Measurements from ENCODE around the gene FUT6. TPM values are rescaled to one million over a fixed set of nuclear protein-coding genes. Genes with fewer than 3 reads are reported as not detected.
"Not testable (repeated sequence)": the region's sequence is repeated elsewhere in the genome, so short reads cannot be mapped to it uniquely, and the experiment has no call there.

The FUT6 gene
- total and polyA plus RNA-seq, 5 donors: not detected

DNA sequence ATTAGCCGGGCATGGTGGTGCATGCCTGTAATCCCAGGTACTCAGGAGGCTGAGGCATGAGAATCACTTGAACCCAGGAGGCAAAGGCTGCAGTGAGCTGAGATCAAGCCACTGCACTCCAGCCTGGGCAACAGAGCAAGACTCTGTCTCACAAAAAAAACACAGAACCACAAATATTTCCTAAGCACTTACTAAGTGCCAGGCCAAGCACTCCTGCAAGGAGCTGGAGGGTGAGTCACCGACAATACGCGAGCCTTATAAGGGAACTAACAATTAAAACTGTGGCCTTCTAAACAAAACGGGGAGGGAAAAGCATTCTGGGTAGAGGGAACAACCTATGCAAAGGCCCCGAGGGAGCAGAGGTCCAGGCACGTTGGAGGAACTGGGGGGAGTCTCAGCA is 35.0 kb upstream of the FUT6 start:
- 87% methylated on average over 7 of the region's 7 CpGs for WGBS
- peak in 1 of 3 donors; percentile 19 for DNase-seq
- intact Hi-C loops (cut with DNase I): not testable (repeated sequence)

DNA sequence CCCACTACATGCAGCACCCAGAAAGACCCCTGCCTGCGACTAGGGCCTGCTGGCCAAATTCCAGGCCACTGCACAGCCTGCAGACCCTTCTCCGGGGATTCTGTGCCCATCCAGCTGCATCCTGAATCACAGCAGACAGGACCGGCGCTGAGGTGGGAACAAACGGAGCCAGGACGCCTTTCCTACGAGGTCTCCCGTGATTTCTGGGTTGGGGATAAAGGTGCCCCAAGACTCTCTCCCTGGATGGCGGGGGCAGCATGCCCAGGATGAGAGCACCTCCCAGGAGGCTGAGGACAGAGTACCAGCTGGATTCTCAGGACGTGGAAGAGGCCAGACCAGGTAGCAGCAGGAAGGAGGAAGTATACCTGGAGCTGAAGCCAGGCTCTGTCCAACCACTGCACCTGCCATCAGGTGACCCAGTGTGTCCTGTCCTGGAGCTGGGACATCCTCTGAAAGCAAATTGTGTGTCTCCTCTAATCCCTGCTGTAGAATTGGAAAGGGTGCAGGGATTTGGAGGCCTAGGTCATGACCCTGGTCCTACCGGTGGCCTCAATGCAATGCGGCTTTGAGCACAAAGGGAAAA is 34.2 kb upstream of the FUT6 start:
- intact Hi-C loops (cut with DNase I): no loop called here
- DNase-seq: peak in 1 of 3 donors; percentile 24

More for the DNA sequence above, 35.0 kb upstream of the FUT6 start:
- not testable (repeated sequence) for H3K4me1 ChIP-seq (ENCODE audit: control insufficient read depth, insufficient read depth, low read length); H3K27me3 ChIP-seq (ENCODE audit: control insufficient read depth, insufficient read depth); H3K9me3 ChIP-seq (ENCODE audit: control insufficient read depth, low read length); H3K4me3 ChIP-seq (ENCODE audit: low read length); H3K27ac ChIP-seq (ENCODE audit: low read length); ATAC-seq

DNA sequence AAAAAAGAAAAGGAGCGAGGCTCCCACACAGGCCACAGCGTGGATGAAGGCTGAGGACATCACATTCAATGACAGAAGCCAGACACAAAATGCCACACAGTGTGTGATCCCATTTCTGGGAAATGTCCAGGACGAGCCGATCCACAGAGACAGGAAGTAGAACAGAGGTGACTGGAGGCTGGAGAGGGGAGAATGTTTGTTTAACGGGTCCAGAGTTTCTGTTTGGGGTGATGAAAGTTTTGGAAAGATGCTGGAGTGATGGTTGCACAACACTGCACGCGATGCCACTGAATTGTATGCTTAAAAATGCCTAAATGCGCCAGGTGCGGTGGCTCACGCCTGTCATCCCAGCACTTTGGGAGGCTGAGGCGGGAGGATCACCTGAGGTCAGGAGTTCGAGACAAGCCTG is 31.5 kb upstream of the FUT6 start:
- H3K9me3 ChIP-seq (ENCODE audit: control insufficient read depth, low read length): no peaks in the 10 kb centered on the region
- DNase-seq (peak in 1 of 3 donors; percentile 1), ATAC-seq (no peak)
- H3K4me3 ChIP-seq (ENCODE audit: low read length): no peak overlapping the region
- H3K4me1 ChIP-seq (ENCODE audit: control insufficient read depth, insufficient read depth, low read length): no peaks in the 10 kb centered on the region
- H3K27me3 ChIP-seq (ENCODE audit: control insufficient read depth, insufficient read depth): no peaks in the 10 kb centered on the region
- 71% methylated on average over 12 of the region's 12 CpGs for WGBS
- intact Hi-C loops (cut with DNase I): no loop called here
- H3K27ac ChIP-seq (ENCODE audit: low read length): no peak overlapping the region

More for the DNA sequence above, 34.2 kb upstream of the FUT6 start:
- WGBS: 88% methylated on average over 12 of the region's 12 CpGs
- Histone ChIP-seq H3K9me3 (ENCODE audit: control insufficient read depth, low read length) (no peaks in the 10 kb centered on the region), H3K4me3 (ENCODE audit: low read length) (no peak overlapping the region), H3K27me3 (ENCODE audit: control insufficient read depth, insufficient read depth) (no peaks in the 10 kb centered on the region), H3K4me1 (ENCODE audit: control insufficient read depth, insufficient read depth, low read length) (no peaks in the 10 kb centered on the region), H3K27ac (ENCODE audit: low read length) (no peak overlapping the region)
- ATAC-seq: peak in 1 of 2 donors; percentile 10

DNA sequence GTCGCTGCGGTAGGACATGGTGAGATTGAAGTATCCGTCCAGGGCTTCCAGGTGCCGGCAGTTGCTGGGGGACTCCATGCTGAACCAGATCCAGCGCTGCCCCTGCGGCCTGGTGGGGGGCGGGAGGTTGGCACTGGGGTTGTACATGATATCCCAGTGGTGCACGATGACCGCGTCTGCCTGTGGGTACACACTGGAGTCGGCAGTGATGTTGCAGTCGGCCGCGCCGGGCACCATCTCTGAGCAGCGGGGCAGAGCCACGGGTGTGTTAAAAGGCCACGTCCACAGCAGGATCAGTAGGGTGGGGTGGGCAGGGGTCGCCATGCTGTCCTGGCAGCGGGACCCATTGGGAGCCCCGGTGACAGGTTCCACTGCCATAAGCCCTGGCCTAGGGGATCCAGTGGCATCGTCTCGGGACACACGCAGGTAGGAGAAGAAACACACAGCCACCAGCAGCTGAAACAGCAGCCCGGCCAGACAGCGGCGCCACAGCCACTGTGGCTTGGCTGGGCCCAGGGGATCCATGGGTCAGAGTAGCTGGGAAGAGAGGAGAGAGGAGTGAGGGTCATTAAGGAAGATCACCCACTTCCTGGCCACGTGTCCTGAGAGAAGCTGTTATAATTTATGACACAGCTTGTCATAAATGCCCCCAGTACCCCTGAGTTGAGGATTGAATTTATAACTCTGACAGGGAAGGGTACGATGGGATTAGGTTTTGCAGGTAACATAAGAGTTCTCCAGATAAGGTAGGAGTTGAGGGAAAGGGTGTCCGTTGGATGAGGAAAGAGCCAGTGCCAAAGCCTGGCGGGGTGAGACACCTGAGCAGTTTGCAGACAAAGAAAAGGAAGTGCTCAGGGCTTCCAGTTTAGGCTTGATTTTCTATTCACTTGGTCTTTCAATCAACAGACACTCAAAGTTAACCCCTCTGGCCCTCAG is 28.0 kb upstream of the FUT6 start:
- Histone ChIP-seq H3K9me3 (ENCODE audit: control insufficient read depth, low read length) (no peaks in the 10 kb centered on the region), H3K27ac (ENCODE audit: low read length) (no peak overlapping the region), H3K27me3 (ENCODE audit: control insufficient read depth, insufficient read depth) (no peaks in the 10 kb centered on the region), H3K4me3 (ENCODE audit: low read length) (no peak overlapping the region), H3K4me1 (ENCODE audit: control insufficient read depth, insufficient read depth, low read length) (no peaks in the 10 kb centered on the region)
- DNase-seq (no peak), ATAC-seq (peak in 1 of 2 donors; percentile 34)
- WGBS: 83% methylated on average over 31 of the region's 31 CpGs
- intact Hi-C loops (cut with DNase I): no loop called here

DNA sequence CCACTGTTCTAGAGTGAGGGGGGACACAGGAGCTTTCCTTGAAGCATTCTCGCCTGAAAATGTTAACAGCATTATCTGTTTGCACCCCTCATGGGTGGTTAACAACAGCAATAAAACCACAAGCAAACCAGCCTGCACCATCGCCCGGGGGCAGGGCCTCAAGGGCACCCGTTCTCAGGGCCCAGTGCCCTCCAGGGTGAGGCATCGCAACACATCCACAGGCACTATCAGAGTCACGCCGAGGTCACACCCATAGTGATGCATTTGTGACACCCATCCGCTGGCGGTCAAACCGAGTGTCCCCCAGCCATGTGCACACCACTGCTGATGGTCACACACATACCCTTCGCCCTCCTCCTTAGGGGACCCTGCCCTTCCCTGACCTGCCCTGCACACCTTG is 26.3 kb upstream of the FUT6 start:
- Histone ChIP-seq H3K4me1 (ENCODE audit: control insufficient read depth, insufficient read depth, low read length) (no peaks in the 10 kb centered on the region), H3K4me3 (ENCODE audit: low read length) (no peak overlapping the region), H3K27me3 (ENCODE audit: control insufficient read depth, insufficient read depth) (no peaks in the 10 kb centered on the region), H3K9me3 (ENCODE audit: control insufficient read depth, low read length) (no peaks in the 10 kb centered on the region), H3K27ac (ENCODE audit: low read length) (no peak overlapping the region)
- WGBS: 76% methylated on average over 11 of the region's 11 CpGs
- DNase-seq (no peak), ATAC-seq (no peak)
- intact Hi-C loops (cut with DNase I): no loop called here

DNA sequence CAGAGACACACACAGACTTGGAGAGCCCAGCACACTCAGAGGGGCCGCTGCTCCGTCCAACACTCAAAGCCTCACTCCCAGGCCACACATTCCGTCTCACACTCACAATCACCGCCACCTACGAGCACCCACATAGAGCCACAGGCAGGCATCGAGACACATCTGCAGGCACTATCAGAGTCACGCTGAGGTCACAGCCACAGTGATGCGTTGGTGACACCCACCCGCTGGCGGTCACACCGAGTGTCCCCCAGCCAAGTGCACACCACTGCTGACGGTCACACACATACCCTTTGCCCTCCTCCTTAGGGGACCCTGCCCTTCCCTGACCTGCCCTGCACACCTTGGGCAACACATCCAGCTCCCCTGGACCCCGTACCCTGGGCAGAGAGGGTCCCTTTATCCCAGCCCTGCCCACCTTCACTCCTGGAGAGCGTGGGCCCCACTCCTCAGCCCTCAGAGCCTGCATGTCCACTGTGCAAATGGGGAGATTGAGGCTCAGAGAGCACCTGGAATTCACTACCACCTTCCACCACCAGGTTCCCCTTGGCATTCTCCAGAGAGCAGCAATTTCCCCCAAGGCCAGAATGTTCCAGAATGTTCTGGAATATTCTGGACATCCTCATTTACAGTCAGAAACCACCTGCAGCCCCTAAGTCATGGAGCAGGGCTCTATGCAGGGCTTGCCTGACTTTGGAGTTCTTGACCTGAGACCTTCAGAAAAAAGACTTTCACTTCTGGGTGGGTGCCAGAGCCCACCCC is 25.4 kb upstream of the FUT6 start:
- 72% methylated on average over 14 of the region's 14 CpGs for WGBS
- ATAC-seq (no peak), DNase-seq (no peak)
- no peak overlapping the region for H3K4me3 ChIP-seq (ENCODE audit: low read length)
- H3K9me3 ChIP-seq (ENCODE audit: control insufficient read depth, low read length): no peaks in the 10 kb centered on the region
- no peaks in the 10 kb centered on the region for H3K27me3 ChIP-seq (ENCODE audit: control insufficient read depth, insufficient read depth)
- intact Hi-C loops (cut with DNase I): no loop called here
- no peak overlapping the region for H3K27ac ChIP-seq (ENCODE audit: low read length)
- H3K4me1 ChIP-seq (ENCODE audit: control insufficient read depth, insufficient read depth, low read length): no peaks in the 10 kb centered on the region

DNA sequence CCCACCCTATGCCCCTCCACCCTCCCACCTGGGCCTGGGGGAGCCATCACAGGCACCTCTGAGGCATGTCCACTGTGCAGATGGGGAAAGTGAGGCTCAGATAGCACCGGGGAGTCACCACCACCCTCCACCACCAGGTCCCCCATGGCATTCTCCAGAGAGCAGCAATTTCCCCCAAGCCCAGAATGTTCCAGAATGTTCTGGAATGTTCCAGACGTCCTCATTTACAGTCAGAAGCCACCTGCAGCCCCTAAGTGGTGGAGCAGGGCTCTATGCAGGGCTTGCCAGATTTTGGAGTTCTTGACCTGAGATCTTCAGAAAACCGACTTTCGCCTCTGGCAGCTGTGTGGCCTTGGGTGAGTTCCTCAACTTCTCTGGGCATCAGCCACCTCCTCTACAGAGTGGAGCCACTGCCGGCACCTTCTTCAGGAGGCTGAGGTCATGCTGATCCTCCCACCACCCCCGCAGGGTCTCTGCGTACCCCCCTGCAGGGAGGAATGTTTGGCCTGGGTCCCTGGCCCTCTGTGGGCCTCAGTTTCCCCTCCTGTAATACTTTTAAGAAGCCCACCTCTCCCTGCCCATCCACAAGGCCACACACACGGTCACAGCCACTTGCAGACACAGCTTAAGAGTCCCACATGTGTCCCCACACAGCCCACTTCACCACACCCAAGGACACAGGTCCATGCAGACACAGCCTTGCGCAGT is 24.7 kb upstream of the FUT6 start:
- H3K27ac ChIP-seq (ENCODE audit: low read length): no peak overlapping the region
- WGBS: 78% methylated on average over 9 of the region's 9 CpGs
- intact Hi-C loops (cut with DNase I): no loop called here
- no peaks in the 10 kb centered on the region for H3K4me1 ChIP-seq (ENCODE audit: control insufficient read depth, insufficient read depth, low read length)
- no peak for ATAC-seq
- no peak overlapping the region for H3K4me3 ChIP-seq (ENCODE audit: low read length)
- H3K9me3 ChIP-seq (ENCODE audit: control insufficient read depth, low read length): no peaks in the 10 kb centered on the region
- no peak for DNase-seq
- no peaks in the 10 kb centered on the region for H3K27me3 ChIP-seq (ENCODE audit: control insufficient read depth, insufficient read depth)

DNA sequence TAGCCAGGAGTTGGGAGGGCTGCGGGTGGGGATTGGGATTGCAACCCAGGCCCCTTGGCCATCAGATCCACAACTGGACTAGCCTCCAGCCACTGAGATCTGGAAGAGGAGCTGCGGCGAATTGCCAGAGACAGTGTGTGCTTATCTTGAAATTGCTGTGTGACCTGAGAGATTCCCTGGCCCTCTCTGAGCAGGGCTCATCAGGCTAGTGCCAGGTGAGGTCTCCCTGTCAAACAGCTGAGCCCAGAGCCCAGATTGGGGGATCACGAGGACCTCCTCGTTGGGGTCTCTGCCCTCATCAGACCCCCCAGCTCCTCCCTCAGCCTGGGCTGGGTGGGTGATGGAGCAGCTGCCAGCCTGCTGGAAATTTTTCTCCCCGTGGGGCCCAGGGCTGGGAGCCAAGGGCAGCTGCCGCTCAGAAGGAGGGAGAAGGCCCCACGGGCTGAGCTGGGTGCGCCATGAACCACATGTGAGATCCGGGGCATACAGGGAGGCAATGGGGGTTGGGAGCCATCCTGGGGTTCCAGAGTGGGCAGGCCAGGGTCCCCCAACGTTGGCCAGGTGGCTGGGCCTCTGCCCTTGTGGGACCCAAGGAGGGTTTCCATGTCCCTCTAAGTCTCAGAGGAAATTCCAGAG is 23.6 kb upstream of the FUT6 start:
- H3K4me1 ChIP-seq (ENCODE audit: control insufficient read depth, insufficient read depth, low read length): no peaks in the 10 kb centered on the region
- H3K9me3 ChIP-seq (ENCODE audit: control insufficient read depth, low read length): no peaks in the 10 kb centered on the region
- no peaks in the 10 kb centered on the region for H3K27me3 ChIP-seq (ENCODE audit: control insufficient read depth, insufficient read depth)
- no peak overlapping the region for H3K4me3 ChIP-seq (ENCODE audit: low read length)
- DNase-seq (no peak), ATAC-seq (no peak)
- WGBS: 71% methylated on average over 11 of the region's 11 CpGs
- intact Hi-C loops (cut with DNase I): no loop called here
- no peak overlapping the region for H3K27ac ChIP-seq (ENCODE audit: low read length)

DNA sequence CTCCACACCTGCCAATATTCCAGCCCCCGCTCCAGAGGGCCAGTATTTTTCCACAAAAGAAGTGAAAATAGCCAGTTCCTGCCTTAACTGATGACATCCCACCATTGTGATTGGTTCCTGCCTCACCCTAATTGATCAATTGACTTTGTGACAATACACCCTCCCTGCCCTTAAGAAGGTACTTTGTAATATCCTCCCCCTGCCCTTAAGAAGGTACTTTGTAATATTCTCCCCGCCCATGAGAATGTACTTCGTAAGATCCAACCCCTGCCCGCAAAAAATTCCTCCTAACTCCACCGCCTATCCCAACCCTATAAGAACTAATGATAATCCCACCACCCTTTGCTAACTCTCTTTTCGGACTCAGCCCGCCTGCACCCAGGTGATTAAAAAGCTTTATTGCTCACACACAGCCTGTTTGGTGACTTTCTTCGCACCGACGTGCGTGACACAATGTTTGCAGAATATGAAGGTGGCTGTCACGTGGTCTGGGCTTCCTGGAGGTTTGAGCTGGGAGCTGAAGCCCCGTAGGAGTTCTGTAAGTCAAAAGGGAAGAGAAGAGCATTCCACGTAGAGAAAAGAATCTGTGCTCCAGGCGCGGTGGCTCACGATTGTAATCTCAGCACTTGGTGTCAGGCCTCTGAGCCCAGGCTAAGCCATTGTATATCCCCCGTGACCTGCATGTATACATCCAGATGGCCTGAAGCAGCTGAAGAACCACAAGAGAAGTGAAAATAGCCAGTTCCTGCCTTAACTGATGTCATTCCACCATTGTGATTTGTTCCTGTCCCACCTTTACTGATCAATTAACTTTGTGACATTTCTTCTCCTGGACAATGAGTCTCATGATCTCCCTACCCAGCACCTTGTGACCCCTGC is 17.9 kb upstream of the FUT6 start:
- no peaks in the 10 kb centered on the region for H3K27me3 ChIP-seq (ENCODE audit: control insufficient read depth, insufficient read depth)
- no peaks in the 10 kb centered on the region for H3K9me3 ChIP-seq (ENCODE audit: control insufficient read depth, low read length)
- H3K4me1 ChIP-seq (ENCODE audit: control insufficient read depth, insufficient read depth, low read length): no peaks in the 10 kb centered on the region
- H3K4me3 ChIP-seq (ENCODE audit: low read length): no peak overlapping the region
- no peak for DNase-seq
- 87% methylated on average over 18 of the region's 18 CpGs for whole genome bisulfite sequencing
- intact Hi-C loops (cut with DNase I): no loop called here
- H3K27ac ChIP-seq (ENCODE audit: low read length): no peak overlapping the region
- ATAC-seq: no peak

DNA sequence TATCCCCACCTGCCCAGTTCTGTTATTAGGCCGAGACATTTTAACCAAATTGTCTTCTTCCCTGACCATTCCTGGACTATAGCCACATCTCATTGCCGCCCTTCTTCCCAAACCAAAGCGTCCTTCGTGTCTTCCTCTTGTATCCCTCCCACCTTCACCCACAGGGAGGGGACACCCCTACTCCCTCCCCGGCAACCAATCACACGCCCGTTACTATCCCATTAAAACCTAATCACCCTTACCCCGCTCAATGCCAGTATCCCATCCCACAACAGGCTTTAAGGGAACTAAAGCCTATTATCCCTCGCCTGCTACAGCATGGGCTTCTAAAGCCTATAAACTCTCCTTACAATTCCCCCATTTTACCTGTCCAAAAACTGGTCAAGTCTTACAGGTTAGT is 15.6 kb upstream of the FUT6 start:
- H3K27ac ChIP-seq (ENCODE audit: low read length); H3K4me3 ChIP-seq (ENCODE audit: low read length); H3K4me1 ChIP-seq (ENCODE audit: control insufficient read depth, insufficient read depth, low read length); H3K27me3 ChIP-seq (ENCODE audit: control insufficient read depth, insufficient read depth); ATAC-seq; DNase-seq; H3K9me3 ChIP-seq (ENCODE audit: control insufficient read depth, low read length); intact Hi-C loops (cut with DNase I): not testable (repeated sequence)
- 80% methylated on average over 9 of the region's 9 CpGs for WGBS

Data from right cardiac atrium (tissue), 5 donors.